HG03159 (cell line): ENCODE measurements around the gene GGACT.
"Not testable (repeated sequence)": the region's sequence is repeated elsewhere in the genome, so short reads cannot be mapped to it uniquely, and the experiment has no call there.

ENCODE experiments used
- ATAC-seq: cut with Tn5 transposase; IDR thresholded peaks from one replicate; pipeline ENCODE4 v1.9.1; 2021; ENCODE audit warnings: mild to moderate bottlenecking, moderate library complexity; ENCODE audit not compliant: unreplicated experiment

GGACT gene

DNA sequence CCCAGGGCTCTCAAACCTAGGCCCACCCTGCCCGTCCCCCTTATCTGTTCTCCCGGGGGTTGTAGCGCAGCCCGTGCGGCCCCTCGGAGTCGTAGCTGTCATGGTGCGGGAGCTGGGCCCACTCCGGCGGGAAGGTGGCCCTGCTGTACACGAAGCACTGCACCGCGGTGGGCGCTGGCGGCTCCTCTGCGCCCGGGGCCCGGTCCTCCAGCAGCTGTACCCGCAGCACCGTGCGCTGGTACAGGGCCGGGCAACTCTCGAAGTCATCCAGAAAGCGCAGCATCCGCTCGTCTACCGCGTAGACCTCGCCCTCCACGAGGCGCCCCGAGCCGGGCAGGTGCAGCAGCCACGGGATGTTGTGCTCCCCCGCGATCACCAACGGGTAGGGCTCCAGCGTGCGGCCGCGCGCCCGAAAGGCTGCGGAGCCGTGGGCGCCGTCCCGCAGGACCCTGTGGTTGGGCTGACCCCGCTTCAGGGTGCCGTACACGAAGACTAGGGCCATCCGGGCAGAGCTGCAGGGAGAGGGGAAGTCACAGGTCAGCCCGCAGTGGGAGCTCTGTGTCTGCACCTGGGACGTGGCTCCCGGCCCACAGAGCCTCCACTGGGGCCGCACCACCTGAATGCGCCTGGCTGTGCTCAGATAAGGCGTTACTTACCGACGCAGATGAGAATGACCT lies 56.4 kb downstream of the GGACT start:
- no peak for ATAC-seq

DNA sequence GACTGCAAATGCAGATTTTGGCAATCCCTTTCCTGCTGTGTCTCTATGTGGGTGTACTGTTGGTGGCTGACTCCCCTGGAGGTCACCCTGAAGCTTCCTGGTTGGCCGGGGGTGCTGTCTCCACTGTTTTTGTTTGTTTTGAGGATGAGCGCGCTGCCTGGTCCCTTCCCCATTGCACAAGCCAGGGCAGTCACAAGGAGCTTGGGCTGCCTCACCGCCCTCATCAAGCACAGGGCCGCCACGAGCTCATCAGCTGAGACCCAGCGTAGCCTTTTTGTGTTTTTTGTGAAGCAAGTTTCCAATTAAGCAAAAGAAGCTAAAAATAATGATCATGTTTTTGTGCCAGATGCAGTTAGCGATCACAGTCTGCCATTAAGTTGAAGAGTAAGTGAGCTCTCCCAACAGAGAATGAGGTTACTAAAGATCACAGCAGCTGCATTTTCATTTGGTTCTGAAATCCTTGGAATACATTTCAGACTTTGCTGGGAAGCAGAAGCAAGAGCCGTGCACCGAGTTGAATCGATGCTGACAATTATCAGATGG lies 57.8 kb downstream of the GGACT start:
- no peak for ATAC-seq

DNA sequence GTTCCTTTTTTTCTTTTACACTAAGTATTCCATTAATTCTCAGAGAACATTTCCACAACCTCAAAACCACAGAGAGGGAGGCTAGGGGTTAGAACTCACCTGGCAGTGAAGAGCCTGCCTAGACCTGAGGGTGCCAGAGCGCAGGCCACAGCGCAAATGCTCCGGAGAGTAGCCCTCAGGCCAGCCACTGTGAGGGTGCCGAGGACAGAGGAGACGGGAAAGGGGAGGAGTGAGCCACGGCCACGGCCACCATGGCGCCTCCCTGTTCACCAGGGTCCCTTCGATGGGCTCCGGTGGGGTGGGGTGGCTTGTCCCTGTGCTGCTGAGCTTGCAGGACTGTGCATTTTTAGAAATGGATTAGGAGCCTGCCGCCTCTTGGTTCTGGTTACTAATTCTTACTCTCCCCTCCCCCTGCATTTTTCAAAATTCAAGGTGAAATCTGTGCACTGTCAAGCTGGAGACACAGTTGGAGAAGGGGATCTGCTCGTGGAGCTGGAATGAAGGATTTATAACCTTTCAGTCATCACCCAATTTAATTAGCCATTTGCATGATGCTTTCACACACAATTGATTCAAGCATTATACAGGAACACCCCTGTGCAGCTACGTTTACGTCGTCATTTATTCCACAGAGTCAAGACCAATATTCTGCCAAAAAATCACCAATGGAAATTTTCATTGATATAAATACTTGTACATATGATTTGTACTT lies 58.8 kb downstream of the GGACT start:
- ATAC-seq, result no peak

DNA sequence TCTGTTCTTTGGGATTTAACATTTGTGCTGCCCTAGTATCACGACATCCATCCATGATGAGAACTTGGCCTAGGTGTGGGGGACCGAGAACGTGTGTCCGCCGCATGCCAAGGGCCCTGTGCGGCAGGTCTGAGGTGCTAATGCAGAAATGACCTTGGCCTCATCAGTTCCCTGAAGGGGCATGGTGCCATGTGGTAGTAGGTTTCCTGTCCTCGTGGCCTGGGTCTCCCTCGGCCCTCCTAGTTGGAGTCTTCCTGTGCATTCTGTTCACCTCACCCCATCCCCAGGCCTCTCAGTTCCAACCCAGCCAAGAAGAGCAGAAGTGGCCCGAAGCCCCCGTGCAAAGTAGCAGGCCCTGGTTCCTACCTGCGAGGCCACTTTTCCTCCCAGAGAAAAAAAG lies 59.8 kb downstream of the GGACT start:
- no peak for ATAC-seq

DNA sequence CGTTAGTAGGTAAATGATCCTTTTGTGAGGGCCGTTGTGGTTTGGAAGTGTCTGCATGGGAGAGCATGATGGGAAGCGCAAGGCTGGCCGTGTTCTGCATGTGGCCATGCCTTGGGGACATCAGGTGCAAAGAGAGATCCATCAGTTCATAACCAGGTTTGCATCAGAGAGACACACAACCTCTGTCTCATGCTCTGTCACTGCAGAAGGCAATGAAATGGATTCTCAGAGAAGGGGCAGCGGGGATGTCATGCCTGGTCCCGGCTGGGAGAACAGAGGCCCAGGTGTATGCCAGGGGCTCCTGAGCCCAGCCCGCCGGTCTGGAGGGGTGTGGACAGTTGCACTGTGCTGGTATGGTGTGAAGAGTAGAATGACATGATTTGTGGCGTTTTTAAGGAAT lies 60.2 kb downstream of the GGACT start:
- no peak for ATAC-seq

DNA sequence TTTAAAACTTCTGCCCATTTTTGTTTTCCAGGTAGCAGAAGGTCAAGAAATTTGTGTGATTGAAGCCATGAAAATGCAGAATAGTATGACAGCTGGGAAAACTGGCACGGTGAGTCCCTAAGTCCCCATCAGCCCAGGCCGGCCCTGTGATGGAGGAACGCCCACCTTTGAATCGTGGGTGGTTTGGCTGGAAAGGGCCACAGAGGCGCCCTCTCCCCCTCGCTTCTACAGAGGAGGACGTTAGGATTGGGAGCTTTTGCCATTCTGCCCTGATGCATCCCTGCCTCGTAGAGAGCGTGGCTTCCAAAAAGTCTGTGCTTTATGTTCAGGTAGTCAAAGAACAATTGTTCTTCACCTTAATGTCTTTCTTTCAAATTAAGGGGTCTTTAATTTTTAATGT lies 60.9 kb downstream of the GGACT start:
- no peak for ATAC-seq

DNA sequence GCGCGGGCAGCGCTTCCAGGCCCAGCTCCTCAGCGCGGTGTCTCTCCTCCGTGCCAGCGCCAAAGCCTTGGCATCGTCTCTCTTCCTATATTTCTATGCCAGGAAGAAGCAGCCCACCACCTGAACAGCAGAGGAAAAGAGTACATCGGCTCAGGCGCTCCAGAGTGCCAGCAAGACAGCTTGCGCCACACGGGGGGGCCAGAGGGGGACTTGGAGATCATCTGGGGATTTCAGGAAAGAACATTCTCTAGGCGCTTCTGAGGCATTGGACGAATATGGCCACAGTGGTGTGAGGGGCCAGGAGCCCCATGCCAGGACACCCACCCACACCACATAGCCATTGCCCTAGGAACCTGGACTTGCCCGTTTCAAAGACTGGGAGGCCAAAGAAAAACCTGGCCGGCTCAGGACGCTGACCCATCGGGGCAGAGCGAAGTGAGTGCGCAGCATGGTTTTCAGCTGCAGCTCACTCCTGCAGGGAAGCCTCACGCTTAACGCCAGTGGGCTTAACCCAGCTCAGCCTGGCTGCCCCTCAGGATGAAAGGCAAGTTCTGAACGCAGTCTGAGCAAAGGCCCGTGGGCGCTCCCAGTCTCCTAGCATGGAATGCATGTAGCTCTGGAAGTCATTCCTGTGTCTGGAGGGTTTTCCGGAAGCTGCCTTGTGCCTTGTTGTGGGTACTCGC lies 62.1 kb downstream of the GGACT start:
- ATAC-seq, result no peak

DNA sequence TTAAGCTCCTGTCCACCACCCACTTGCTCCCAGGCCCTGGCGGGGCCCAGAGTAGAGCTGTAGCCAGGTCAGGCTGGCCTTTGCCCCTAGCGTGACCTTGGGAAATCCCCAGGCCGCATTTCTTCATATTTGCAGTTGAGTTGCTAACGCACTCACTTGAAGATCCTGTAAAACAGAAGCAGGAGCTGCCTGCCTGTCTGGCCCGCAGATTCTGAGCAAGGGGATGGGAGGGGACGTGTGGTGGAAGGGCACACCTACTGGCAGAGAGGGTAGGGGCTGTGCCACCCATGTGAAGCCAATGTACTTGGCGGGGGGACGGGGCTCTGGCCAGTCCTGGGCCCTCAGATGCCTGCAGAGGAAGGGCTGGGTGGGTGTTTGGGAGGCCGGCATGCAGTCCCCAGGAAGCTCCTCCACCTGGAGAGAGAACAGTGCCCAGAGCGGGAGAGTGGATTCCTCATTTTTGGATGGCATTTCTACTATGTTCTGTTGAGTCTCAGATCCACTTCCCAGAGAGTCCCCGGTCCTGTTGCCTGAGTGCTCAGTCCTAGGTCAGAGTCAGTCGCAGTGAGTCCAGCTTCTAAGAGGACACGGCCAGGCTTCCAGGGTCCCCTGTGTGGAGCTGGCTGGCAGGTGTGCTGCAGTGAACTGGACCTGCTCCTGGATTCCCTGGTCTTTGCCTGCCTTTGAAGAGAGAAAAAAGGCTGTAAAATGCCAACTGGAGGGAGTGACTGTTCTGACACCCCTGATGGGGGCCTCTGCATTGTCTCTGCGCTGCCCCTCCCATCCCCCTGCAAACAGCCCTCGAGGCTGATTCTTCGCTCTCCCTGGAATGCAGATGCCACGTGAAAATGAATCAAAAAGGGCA lies 62.9 kb downstream of the GGACT start:
- ATAC-seq, result no peak

DNA sequence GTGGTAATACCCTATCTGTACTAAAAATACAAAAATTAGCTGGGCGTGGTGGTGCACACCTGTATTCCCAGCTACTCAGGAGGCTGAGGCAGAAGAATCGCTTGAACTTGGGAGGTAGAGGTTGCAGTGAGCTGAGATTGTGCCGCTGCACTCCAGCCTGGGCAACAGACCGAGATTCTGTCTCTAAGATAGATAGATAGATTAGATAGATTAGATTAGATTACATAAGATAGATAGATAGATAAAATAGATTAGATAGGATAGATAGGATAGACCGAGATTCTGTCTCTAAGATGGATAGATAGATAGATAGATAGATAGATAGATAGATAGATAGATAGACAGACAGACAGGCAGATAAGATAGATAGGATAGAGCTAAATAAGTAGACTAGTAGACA lies 63.9 kb downstream of the GGACT start:
- not testable (repeated sequence) for ATAC-seq

DNA sequence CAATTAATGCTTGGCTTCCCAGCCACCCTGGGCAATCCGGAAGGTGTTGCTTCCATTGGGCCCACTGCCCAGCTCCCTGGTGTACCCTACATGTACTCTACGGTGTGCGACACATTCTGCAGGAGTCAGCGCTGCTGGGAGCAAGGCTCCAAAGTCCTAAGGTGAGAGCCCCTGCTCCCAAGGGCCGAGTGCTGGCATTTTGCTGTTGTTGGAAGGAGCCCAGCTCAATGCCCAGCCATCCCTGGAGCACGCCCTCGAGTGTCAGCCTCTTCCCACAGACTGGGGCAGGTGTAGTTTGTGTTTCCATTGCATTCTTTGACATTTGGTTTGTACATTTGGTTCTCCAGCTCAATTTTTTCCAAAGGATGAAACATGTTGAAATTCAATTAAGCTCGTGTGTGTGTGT lies 64.6 kb downstream of the GGACT start:
- no peak for ATAC-seq

DNA sequence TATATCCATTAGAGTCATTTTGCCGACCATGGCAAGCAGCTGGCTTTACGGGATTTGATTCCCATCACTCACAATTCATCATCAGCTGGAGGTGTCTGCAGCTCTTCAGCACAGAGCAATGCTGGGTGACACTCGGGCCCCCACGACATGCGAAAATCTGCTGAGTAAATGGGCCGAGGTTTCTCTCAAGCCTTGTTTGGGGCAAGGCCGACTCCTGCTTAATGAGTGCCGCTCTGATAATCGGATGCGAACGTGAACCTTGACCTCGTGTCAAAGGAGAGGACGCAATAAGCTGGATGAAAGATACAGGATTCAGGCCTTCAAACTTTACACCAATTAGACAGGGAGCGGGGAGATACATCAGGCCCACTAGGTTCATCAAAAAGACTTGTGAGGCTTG lies 65.2 kb downstream of the GGACT start:
- no peak for ATAC-seq

DNA sequence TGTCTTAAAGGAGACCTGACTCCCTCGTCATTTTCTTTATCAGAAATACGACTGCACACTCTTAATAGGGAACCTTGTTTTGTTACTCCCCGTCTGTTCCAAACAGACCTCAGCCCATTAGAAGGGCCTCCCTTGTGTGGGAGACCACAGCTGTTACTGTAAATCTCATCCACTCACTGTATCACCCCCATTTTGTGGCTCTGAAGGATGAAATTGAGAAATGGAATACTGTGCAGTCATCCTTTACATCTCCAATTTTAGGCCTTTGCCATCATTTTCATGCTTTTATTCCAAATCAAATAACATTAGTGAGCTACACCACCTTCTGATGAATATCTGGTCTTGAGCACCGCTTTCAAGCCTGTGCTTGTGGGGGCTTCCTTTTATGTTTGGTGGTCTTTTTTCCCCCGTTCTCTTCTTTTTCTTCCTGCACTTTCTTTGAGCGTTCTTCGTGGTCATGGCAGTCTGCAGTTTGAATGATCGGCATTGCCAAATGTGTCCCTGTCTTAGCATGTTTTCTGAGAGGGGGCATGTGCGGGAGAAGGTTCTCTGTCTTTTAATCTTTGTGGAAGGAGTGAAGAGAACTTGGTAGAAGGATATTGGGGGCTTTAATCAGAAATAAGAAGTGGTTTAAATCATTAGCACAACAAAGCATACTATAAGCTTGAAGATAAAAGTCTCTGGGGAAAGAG lies 65.8 kb downstream of the GGACT start:
- no peak for ATAC-seq

DNA sequence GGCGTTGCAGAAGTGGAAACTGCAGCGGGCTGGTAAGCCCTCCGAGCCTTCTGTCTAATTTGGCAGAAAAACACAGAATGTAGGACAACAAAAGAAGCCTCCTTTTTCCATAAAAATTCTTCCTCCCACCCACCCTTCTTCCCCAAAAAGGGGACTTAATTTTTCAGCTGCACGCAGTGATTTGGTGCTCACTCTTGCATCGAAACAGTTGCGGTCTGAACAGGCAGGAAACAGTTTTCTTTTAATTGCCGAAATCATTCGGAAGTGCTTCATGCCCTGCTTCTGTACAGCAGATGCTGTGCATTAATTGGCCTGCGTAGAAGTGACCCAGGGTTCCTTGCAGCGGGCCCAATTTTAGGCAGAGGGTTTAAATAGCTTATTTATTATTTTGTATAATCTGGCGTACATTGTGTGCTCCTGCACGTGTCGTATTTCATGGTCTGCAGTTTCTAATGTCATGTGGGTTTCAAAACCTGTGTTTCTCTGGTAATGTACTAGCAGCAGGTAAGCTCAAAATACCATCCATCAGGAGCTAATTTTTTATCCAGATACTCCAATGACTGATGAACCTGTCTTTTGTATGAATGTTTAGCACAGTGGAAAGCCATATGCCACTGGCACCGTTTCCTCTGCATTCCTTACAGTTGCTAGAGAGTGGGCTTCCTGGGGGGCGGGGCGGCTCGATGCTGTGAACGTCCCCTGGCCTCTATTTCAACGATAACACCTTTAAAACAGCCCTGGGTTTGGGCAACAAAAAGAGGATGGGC lies 66.6 kb downstream of the GGACT start:
- no peak for ATAC-seq

DNA sequence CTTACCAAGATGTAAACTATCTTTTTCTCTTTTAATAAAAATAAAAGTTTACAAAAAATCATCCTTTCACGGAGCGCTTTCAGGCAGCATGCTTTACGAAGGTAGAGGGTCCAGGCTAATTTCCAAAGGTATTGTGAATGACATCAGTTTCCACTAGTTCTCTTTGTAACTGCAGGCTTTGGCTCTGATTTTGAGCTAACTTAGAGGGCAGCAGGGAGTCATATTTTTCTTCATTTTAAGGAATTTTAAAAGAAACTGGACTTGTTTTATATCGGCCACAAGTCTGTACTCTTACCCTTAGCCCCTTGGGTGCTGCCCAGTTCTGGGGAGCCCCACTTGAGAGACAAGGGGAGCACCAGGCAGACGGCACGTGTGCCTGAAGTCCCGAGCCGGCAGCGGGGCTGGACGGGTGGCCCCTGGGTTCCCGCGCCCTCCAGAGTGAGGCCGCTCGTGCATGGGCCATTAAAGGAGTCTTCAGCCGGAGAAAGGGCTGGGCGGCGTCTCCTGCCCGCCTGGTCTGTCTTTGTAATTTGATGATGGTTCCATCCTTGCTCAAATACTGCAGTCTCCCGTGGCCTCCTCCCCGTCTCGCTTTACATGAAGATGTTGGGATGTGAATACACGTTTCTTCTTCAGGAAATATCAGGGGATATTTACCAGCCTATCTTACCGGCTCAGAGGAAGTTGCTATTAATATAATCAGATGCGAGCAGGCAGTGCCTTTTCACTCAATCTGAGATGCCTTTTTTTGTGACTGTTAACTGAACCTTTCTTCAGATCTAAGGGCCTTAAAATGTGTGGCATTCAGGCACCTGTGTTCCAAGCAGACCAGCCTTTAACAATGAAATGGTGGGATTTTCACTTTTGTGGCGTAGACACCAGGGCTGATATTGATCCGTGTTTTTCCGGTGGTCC lies 67.4 kb downstream of the GGACT start:
- ATAC-seq, result no peak

DNA sequence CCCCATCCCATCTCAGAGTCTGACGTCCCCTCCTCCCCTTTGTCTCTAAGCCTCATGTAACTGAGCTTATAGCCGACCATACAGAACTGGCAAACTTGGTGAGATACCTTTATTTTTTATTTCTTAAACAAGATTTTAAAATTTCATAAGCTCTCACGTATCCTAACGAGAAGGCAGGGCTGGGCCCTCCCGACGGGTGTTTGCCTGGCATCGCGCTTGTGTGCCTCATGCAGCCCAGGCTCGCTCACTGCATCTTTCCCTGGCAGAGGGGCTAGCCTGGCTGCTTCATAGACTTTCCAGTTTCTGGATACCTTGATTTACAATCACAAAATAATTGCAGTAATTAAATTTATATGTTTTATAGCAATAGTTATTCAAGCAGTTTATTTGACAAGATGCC lies 69.0 kb downstream of the GGACT start:
- no peak for ATAC-seq

DNA sequence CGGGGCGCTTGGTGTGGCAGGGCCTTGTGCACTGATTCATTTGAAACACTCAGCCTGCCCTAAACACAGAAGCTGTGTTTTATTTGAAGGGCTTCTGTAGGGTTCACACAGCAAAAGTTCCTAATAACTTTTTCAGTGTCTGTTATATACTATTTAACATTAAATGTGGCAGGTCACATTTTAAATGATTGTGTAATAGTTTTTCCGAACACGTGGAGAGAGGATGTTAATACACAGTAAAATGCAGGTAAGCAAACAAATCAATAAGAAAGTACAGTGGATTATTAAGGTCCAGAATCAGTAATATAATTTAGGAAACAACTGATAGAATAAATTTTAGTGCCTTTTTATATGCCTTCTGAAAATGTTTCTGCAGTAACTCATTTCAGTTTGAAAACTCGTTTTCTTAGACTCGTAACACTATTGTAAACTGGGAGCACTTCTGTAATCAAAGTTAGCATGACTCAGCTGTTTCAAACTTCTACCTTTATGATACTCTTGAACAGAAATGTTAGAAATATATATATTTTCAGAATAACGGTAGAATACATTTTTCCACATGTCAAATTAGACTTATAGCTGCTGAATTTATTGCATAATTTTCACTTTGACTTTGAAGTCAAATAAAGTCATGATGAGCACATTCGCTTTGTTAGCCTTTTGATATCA lies 70.1 kb downstream of the GGACT start:
- no peak for ATAC-seq

DNA sequence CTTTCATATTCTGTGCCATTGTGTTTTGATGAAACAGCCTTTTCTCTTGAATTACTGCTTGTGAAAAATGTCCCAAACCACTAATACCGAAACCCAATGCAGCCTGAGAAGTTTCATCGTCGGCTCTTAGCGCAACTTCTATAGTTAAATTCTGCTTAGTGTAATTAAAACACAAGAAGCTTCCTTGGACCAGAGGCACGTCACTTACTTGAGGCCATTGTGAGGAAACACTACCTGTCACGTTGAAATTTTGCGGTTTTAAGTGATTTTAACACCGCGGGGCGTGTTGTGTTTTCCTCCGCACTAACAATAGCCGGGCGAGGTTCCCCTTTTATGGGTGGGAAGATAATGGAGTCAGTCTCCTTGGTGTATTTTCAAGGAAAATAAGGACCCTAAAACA lies 70.9 kb downstream of the GGACT start:
- no peak for ATAC-seq

DNA sequence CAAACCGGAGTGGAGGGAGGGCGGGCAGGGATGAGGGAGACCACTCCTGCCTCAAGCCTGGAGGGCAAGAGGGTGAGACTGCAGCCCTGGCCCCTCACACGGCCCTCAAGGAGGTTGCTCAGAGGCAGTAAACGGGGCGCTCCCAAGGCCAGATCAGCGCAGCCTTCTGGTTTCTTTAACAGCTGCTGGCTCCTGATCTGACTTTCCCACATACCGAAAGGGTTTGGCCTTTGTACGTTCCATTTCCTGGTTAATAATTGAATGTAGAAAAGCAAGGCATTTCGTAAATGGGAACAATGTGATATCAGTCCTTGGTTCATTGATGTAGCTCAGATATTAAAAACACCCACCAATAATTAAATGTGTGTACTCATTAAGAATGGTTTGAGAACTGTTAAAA lies 71.5 kb downstream of the GGACT start:
- ATAC-seq, result no peak
